Parathyroid adenoma (tissue), 2 donors: ENCODE measurements around the gene RPP14.
A peak's percentile ranks its signal among the peaks of the same experiment; 100 is the strongest.

ENCODE experiments used
- H2AFZ ChIP-seq: fragments of 300-600 bp; sonication (generic); one replicate; pipeline ENCODE4 v1.7.0; 2017; ENCODE audit warnings: antibody characterized with exemption, mild to moderate bottlenecking
- H3K27ac ChIP-seq: fragments of 300-600 bp; sonication (generic); one replicate; pipeline ENCODE4 v1.7.0; 2017
- H3K27me3 ChIP-seq: fragments of 300-600 bp; sonication (generic); one replicate; pipeline ENCODE4 v1.7.0; 2017; ENCODE audit warnings: low read length; ENCODE audit not compliant: control insufficient read depth, insufficient read depth
- H3K36me3 ChIP-seq: fragments of 300-600 bp; sonication (generic); one replicate; pipeline ENCODE4 v1.7.0; 2017; ENCODE audit warnings: low read length; ENCODE audit not compliant: control insufficient read depth, insufficient read depth
- H3K4me1 ChIP-seq: fragments of 300-600 bp; sonication (generic); one replicate; pipeline ENCODE4 v1.7.0; 2017; ENCODE audit warnings: control low read depth
- H3K4me2 ChIP-seq: fragments of 300-600 bp; sonication (generic); one replicate; pipeline ENCODE4 v1.7.0; 2017; ENCODE audit warnings: low read length
- H3K4me3 ChIP-seq: fragments of 300-600 bp; sonication (generic); one replicate; pipeline ENCODE4 v1.7.0; 2017; ENCODE audit warnings: low read depth, low read length
- H3K79me2 ChIP-seq: fragments of 300-600 bp; sonication (generic); one replicate; pipeline ENCODE4 v1.7.0; 2017; ENCODE audit warnings: control low read depth
- H3K9ac ChIP-seq: fragments of 300-600 bp; sonication (generic); one replicate; pipeline ENCODE4 v1.7.0; 2017; ENCODE audit warnings: mild to moderate bottlenecking
- H3K9me3 ChIP-seq: fragments of 300-600 bp; sonication (generic); one replicate; pipeline ENCODE4 v1.7.0; 2017; ENCODE audit warnings: low read length; ENCODE audit not compliant: control insufficient read depth
- CTCF ChIP-seq: fragments of 300-600 bp; sonication (generic); IDR thresholded peaks from one replicate; pipeline ENCODE4 v1.7.0; 2017; ENCODE audit warnings: antibody characterized with exemption, mild to moderate bottlenecking
- donor health status: primary hyperparathyroidism.

Gene RPP14

GRCh38 chr3:58308728-58309127, 2.7 kb downstream of the RPP14 start:
- Histone ChIP-seq H3K4me2 (peak overlapping the region; percentile 89), H3K27me3 (no peaks in the 10 kb centered on the region), H3K9me3 (no peaks in the 10 kb centered on the region), H3K27ac (peak overlapping the region; percentile 99), H3K4me3 (no peak overlapping the region), H3K4me1 (peaks cover 14% of the 10 kb centered on the region), H3K9ac (no peak overlapping the region), H3K79me2 (peaks cover 56% of the 10 kb centered on the region), H2AFZ (no peak overlapping the region), H3K36me3 (no peaks in the 10 kb centered on the region)
- no peak for TF ChIP-seq CTCF

- H3K9me3 ChIP-seq, result no peaks in the 10 kb centered on the region
- no peak overlapping the region for H3K27ac ChIP-seq
- no peaks in the 10 kb centered on the region for H3K4me1 ChIP-seq
- H3K4me3 ChIP-seq, result no peak overlapping the region
- H2AFZ ChIP-seq, result no peak overlapping the region
- no peaks in the 10 kb centered on the region for H3K27me3 ChIP-seq
- no peak for TF ChIP-seq CTCF
- no peak overlapping the region for H3K4me2 ChIP-seq
- H3K9ac ChIP-seq, result no peak overlapping the region
- peaks cover 6% of the 10 kb centered on the region for H3K79me2 ChIP-seq
- no peaks in the 10 kb centered on the region for H3K36me3 ChIP-seq
Measured at GRCh38 chr3:58317811-58318210, 11.8 kb downstream of the RPP14 start.

- TF ChIP-seq CTCF, result no peak
- no peaks in the 10 kb centered on the region for H3K36me3 ChIP-seq
- H3K9me3 ChIP-seq, result no peaks in the 10 kb centered on the region
- no peak overlapping the region for H3K4me2 ChIP-seq
- no peak overlapping the region for H2AFZ ChIP-seq
- H3K4me1 ChIP-seq, result peaks cover 19% of the 10 kb centered on the region
- no peak overlapping the region for H3K9ac ChIP-seq
- no peak overlapping the region for H3K4me3 ChIP-seq
- no peaks in the 10 kb centered on the region for H3K79me2 ChIP-seq
- H3K27ac ChIP-seq, result no peak overlapping the region
- no peaks in the 10 kb centered on the region for H3K27me3 ChIP-seq
Measured at GRCh38 chr3:58321791-58322190, 15.7 kb downstream of the RPP14 start.

GRCh38 chr3:58322793-58323192, 16.7 kb downstream of the RPP14 start:
- Histone ChIP-seq H3K36me3 (no peaks in the 10 kb centered on the region), H3K4me1 (peaks cover 26% of the 10 kb centered on the region), H3K27ac (no peak overlapping the region), H3K79me2 (no peaks in the 10 kb centered on the region), H3K27me3 (no peaks in the 10 kb centered on the region), H3K9ac (no peak overlapping the region), H3K9me3 (no peaks in the 10 kb centered on the region), H3K4me3 (no peak overlapping the region), H3K4me2 (no peak overlapping the region), H2AFZ (no peak overlapping the region)
- TF ChIP-seq CTCF, result no peak

- no peaks in the 10 kb centered on the region for H3K27me3 ChIP-seq
- TF ChIP-seq CTCF, result no peak
- H3K4me2 ChIP-seq, result no peak overlapping the region
- no peak overlapping the region for H3K4me3 ChIP-seq
- no peak overlapping the region for H2AFZ ChIP-seq
- no peak overlapping the region for H3K9ac ChIP-seq
- peaks cover 26% of the 10 kb centered on the region for H3K4me1 ChIP-seq
- no peaks in the 10 kb centered on the region for H3K79me2 ChIP-seq
- peak overlapping the region; percentile 37 for H3K27ac ChIP-seq
- H3K36me3 ChIP-seq, result no peaks in the 10 kb centered on the region
- H3K9me3 ChIP-seq, result no peaks in the 10 kb centered on the region
Measured at GRCh38 chr3:58323529-58324390, 17.7 kb downstream of the RPP14 start.
